RCC 7860 (cell line): ENCODE data around the gene EGFL8.
"Not testable (repeated sequence)": the region's sequence is repeated elsewhere in the genome, so short reads cannot be mapped to it uniquely, and the experiment has no call there.

ENCODE experiments used
- DNase-seq: peaks from one replicate; pipeline ENCODE4 v3.0.0-alpha.2; 2015; ENCODE audit warnings: low spot score
- FAIRE-seq: peaks from 2 replicates; lab custom pipeline; 2012; peaks lifted over from hg19 to GRCh38; lab: Jason Lieb, UNC

Gene EGFL8

GRCh38 chr6:32182555-32182981 is 18.2 kb downstream of the EGFL8 start:
- FAIRE-seq (no peak), DNase-seq (no peak)

GRCh38 chr6:32183030-32183429 is 18.6 kb downstream of the EGFL8 start:
- FAIRE-seq (no peak), DNase-seq (no peak)

DNA sequence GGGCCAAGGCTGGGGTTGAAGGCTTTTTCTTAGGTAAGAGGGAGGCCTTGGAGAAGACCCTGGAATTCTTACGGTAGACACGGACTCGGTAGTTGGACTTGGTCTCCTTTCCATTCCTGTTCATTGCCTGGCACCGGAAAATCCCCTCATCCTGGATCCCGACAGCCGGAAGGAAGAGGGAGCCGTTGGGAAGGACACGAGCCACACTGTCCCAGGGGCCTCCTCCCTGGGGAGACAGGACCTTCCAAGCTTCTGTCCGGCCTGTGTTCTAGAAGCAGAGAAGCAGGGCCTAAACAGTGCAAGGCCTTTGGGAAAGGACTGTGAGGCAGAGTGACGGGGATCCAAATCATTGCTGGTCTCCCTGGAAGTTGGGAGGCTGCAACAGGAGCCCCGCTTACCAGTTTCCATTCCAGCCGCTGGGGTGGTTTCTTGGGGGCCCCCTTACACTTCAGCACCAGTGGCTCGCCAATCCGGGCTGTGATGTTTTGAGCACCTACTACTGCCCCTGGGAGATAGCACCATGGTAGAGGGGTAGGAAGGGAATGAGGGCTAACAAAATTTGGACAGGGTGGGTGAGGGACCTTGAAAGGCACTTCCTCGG is 19.2 kb downstream of the EGFL8 start:
- FAIRE-seq: no peak
- DNase-seq: no peak

- no peak for DNase-seq
- FAIRE-seq: no peak
Observed at GRCh38 chr6:32184084-32184640, 19.8 kb downstream of the EGFL8 start, which contains the start of gene AGER. AGER (minus strand) TSS chr6:32184253; CDS start chr6:32184222, 31 bp downstream.

DNA sequence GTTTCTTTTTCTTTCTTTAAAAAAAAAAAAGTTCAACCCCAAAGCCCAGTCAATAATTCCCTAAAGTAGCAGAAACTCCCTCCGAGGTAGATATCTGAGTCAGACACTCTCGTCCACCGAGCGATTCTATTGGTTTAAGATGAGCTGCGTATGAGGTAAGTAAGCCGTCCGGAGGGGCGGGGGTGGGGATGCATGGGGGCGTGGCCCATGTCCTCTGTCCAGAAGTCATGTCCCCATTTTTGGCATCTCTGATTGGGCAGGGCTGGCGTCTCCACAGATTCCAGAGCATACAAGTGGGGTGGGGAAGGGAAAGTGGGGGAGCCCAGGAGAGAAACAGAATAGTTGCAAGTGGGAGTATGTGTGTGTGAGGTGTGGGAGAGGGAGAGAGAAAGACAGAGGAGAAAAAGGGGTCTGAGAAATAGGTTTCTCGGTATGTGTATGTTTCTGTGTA is 21.3 kb downstream of the EGFL8 start:
- FAIRE-seq: peak; percentile 64
- peak; percentile 57 for DNase-seq

DNA sequence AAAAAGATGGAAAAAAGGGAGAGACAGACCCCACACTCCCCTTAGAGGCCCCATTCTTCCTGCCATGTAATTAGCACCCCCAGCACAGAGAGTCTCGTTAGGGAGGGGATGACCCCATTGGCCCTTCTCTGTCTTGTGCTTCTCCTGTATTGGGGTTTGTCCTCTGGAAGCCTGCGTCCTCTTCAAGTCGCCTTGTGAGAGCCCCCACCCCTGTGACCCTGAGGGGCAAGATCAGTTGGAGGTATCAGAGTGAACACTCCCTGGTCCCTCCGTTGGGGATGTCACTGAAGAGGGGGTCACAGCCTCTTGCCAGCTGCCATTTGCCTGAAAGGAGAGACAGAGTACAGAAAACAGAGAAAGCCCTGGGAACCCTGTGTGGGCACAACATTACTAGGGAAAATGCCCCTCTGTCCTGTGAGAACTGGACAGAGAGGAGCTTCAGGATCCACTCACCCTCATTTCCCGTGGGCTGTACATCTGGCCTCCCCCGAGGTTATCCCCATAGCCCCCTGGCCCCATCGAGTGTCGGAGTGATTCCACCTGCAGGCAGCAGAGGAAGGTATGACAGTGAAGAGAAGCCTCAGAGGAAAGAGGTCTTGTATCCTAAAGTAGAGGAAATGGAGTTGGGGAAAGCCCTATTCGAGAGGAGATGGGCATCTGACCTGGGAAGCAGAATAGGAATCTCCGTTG is 21.9 kb downstream of the EGFL8 start:
- not testable (repeated sequence) for DNase-seq, FAIRE-seq

GRCh38 chr6:32187009-32187709 is 22.8 kb downstream of the EGFL8 start:
- DNase-seq (no peak), FAIRE-seq (no peak)

- DNase-seq, FAIRE-seq: not testable (repeated sequence)
Observed at GRCh38 chr6:32187725-32188380, 23.5 kb downstream of the EGFL8 start.

- no peak for DNase-seq
- no peak for FAIRE-seq
Observed at GRCh38 chr6:32188381-32189068, 24.1 kb downstream of the EGFL8 start.

- FAIRE-seq: no peak
- DNase-seq: no peak
Observed at GRCh38 chr6:32189069-32189741, 24.8 kb downstream of the EGFL8 start.

DNA sequence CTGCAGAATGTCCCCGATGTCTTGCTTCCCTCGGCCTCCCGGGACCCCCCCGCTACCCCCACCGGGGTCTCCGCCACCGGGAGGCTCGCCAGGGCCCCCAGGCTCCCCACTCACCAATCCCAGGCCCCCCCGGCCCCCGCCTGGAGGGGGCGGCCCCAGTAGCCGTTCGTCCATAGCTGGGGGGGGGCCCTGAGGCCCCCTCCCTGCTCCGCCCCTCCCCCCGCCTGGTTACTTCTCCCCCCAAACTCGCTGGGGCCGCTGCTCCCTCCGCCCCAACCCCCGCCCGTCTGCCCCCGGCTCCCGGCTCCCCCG is 25.3 kb downstream of the EGFL8 start:
- no peak for DNase-seq
- FAIRE-seq: no peak

DNA sequence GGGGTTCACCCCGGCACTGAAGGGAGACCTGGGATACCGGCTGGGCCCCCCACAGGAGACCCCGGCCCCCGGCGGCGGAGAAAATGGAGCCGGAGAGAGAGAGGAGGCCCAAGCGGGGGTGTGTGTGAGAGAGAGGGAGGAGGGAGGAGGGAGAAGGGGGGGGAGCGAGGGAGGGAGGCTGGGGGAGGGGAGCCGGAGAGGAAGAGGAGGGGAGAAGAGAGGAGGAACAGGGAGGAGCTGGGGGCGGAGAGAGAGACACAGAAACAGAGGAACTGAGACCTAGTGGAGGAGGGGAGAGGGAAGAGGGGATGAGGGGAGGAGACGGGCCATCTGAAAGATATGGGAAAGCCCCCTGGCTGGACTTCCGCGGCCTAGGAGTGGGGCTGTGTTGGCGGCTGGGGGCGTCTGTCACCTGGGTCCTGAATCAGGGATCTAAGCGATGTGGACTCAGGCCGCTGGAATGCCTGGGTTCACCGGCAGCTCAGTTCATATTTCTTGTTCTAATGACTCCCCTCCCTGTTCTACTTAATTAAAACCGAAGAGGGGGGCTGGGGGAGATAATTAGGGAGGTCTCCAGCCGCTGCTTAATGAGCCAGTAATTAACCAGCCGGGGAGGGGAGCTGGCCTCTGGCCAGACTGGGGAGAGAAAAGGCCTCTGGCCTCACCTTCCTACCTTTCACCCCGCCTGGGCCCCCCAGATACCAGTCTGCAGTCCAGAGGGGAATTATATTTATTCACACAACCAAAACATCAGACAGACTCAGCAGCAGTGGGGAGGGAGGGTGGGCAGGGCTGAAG is 25.9 kb downstream of the EGFL8 start, which contains the start of gene PBX2:
Gene PBX2, minus strand, starts transcription at position 149 of the 798 bp plus-strand sequence. CDS start 287 bp downstream, outside the sequence.
- DNase-seq (peak; percentile 69), FAIRE-seq (no peak)

- no peak for DNase-seq
- FAIRE-seq: no peak
Observed at GRCh38 chr6:32190911-32191677, 26.7 kb downstream of the EGFL8 start.

DNA sequence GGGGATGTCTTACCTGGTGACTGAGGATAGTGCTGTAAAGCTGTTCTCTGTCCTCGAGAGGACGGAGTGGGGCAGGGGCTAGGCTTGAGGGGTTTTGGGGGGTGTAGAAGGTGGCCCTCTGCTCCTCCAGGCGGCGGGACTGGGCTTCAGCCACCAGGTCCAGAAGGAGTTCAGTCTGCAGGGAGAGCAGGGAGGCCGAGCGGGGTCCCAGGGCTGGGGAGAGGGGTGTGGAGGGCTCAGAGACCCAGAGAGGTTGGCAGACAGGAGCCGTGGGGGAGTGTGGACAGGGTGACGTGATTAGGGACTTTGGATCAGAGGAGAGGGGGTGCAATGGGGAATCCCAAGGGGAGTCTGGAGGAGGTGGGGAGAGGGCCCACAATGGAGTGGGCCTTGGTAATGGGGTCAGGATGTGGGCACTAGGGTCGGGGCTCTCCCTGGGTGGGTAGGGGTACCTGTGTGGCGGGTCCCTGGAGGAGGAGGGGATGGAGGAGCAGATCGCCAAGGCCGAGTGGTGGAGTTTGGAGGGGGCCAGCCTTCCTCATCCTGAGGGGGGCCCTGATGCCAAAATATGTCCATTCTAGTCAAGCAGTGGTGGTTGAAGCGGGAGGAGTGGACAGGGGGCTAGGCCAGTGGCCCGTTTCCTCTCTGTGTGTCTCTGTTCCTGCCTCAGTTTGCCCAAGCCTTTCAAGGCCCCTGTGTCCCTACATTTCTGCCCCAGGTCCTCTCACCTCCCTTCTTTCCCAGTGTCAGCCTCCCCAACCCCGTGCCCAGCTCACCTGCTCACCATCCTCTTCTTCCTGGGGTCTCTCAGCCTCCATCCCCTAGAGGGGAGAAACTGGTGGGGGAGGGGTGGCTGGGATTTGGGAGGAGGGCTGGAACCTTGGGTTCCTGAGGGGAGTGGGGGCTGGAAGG is 27.6 kb downstream of the EGFL8 start:
- DNase-seq (no peak), FAIRE-seq (no peak)

DNA sequence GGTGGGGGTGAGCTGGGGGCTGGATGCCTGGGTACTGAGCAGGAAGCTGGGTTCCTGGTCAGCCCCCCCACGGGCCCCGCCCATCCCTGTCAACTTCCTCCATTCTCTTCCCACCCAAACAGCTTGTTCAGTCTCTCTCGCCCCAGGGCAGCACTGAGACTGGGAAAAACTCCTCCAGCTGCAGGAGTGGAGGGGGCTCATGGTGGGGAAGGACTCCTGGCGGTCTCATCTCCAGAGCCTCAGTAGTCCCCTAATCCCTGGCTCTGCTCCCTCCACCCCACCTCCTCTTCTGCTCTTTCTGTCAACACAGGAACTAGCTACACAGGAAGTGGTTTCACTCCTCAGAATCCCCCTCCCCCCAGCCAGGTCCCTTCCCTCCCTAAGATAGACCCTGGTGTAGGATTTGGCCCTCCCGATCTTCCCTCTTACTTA is 28.2 kb downstream of the EGFL8 start, which contains the start of gene GPSM3:
Gene GPSM3, minus strand, starts transcription at position 36 of the 432 bp plus-strand sequence. CDS start 130 bp downstream, outside the sequence.
- no peak for FAIRE-seq

DNA sequence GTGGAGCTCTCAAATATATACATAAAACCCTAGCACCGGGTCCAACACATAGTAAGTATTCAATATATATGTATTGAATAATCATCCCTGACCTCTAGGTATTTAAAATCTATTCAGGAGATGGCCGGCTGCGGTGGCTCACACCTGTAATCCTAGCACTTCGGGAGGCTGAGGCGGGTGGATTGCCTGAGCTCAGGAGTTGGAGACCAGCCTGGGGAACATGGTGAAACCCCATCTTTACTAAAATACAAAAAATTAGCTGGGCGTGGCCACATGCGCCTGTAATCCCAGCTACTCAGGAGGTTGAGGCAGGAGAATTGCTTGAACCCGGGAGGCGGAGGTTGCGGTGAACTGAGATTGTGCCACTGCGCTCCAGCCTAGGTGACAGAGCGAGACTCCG is 28.7 kb downstream of the EGFL8 start:
- FAIRE-seq, DNase-seq: not testable (repeated sequence)

More for the DNA sequence above, 28.2 kb downstream of the EGFL8 start, which contains the start of gene GPSM3:
- DNase-seq: no peak

GRCh38 chr6:32194388-32194787 is 30.0 kb downstream of the EGFL8 start:
- DNase-seq: no peak
- FAIRE-seq: no peak
